HEK293 (cell line): Measurements from ENCODE around the gene COL11A2.

Experiments used
- GLIS1 ChIP-seq: fragments of 450-650 bp; formaldehyde crosslinking; IDR thresholded peaks from 2 replicates; pipeline ENCODE4 v1.5.1; 2016; ENCODE audit warnings: missing biosample characterization, missing genetic modification characterization
- HOXD13 ChIP-seq: sonication (generic); formaldehyde crosslinking; IDR thresholded peaks from 2 replicates; pipeline ENCODE4 v1.8.0; 2022; ENCODE audit warnings: missing genetic modification reagents, borderline replicate concordance
- KLF10 ChIP-seq: fragments of 450-650 bp; IDR thresholded peaks from 2 replicates; pipeline ENCODE4 v1.5.1; 2018; ENCODE audit warnings: missing biosample characterization, mild to moderate bottlenecking, missing genetic modification characterization
- MEIS1 ChIP-seq: sonication (generic); formaldehyde crosslinking; IDR thresholded peaks from 2 replicates; pipeline ENCODE4 v1.8.1; 2022; ENCODE audit warnings: missing genetic modification reagents, mild to moderate bottlenecking, borderline replicate concordance
- PRDM6 ChIP-seq: fragments of 450-650 bp; formaldehyde crosslinking; IDR thresholded peaks from 2 replicates; pipeline ENCODE4 v1.5.1; 2017; ENCODE audit warnings: missing biosample characterization, missing genetic modification characterization
- SETDB1 ChIP-seq: IDR thresholded peaks from one replicate; pipeline ENCODE4 v1.6.1; 2017; ENCODE audit warnings: mild to moderate bottlenecking, low read length, moderate library complexity, mixed read lengths; ENCODE audit not compliant: insufficient read length
- WT1 ChIP-seq: fragments of 450-650 bp; formaldehyde crosslinking; IDR thresholded peaks from 2 replicates; pipeline ENCODE4 v1.5.1; 2016; ENCODE audit warnings: missing biosample characterization, missing genetic modification characterization
- ZBTB11 ChIP-seq: fragments of 450-650 bp; formaldehyde crosslinking; conservative IDR thresholded peaks from 2 replicates; pipeline ENCODE4 v1.5.1; 2016; ENCODE audit warnings: low read depth, missing biosample characterization, missing genetic modification characterization
- ZBTB26 ChIP-seq: fragments of 450-650 bp; formaldehyde crosslinking; optimal IDR thresholded peaks from 2 replicates; pipeline ENCODE3; 2016; ENCODE audit warnings: missing biosample characterization, mild to moderate bottlenecking, missing genetic modification characterization
- ZBTB48 ChIP-seq: fragments of 450-650 bp; formaldehyde crosslinking; IDR thresholded peaks from 2 replicates; pipeline ENCODE4 v1.5.1; 2016; ENCODE audit warnings: missing biosample characterization, missing genetic modification characterization
- ZFHX2 ChIP-seq: fragments of 450-650 bp; formaldehyde crosslinking; conservative IDR thresholded peaks from 2 replicates; pipeline ENCODE4 v1.5.1; 2016; ENCODE audit warnings: missing biosample characterization, missing genetic modification characterization
- ZNF10 ChIP-seq: fragments of 450-650 bp; formaldehyde crosslinking; IDR thresholded peaks from 2 replicates; pipeline ENCODE4 v1.5.1; 2017; ENCODE audit warnings: missing biosample characterization, missing genetic modification characterization
- ZNF112 ChIP-seq: fragments of 450-650 bp; formaldehyde crosslinking; IDR thresholded peaks from 2 replicates; pipeline ENCODE4 v1.5.0; 2017; ENCODE audit warnings: missing biosample characterization, missing genetic modification characterization
- ZNF121 ChIP-seq: fragments of 450-650 bp; formaldehyde crosslinking; IDR thresholded peaks from 2 replicates; pipeline ENCODE4 v1.5.1; 2016; ENCODE audit warnings: missing biosample characterization, missing genetic modification characterization
- ZNF138 ChIP-seq: fragments of 450-650 bp; formaldehyde crosslinking; IDR thresholded peaks from 2 replicates; pipeline ENCODE4 v1.5.1; 2016; ENCODE audit warnings: missing biosample characterization, missing genetic modification characterization, borderline replicate concordance
- ZNF266 ChIP-seq: fragments of 450-650 bp; formaldehyde crosslinking; IDR thresholded peaks from 2 replicates; pipeline ENCODE4 v1.5.1; 2016; ENCODE audit warnings: missing biosample characterization, missing genetic modification characterization, low read depth
- ZNF350 ChIP-seq: fragments of 450-650 bp; formaldehyde crosslinking; IDR thresholded peaks from 2 replicates; pipeline ENCODE4 v1.5.0; 2017; ENCODE audit warnings: missing biosample characterization, mild to moderate bottlenecking, missing genetic modification characterization
- ZNF354C ChIP-seq: fragments of 450-650 bp; formaldehyde crosslinking; IDR thresholded peaks from 2 replicates; pipeline ENCODE4 v1.5.1; 2016; ENCODE audit warnings: missing biosample characterization, missing genetic modification characterization, low read depth, borderline replicate concordance
- ZNF426 ChIP-seq: fragments of 450-650 bp; formaldehyde crosslinking; IDR thresholded peaks from 2 replicates; pipeline ENCODE4 v1.5.1; 2017; ENCODE audit warnings: missing biosample characterization, missing genetic modification characterization, mild to moderate bottlenecking, inconsistent platforms, moderate library complexity
- ZNF48 ChIP-seq: fragments of 450-650 bp; formaldehyde crosslinking; IDR thresholded peaks from 2 replicates; pipeline ENCODE4 v1.5.1; 2016; ENCODE audit warnings: missing biosample characterization, missing genetic modification characterization
- ZNF501 ChIP-seq: fragments of 450-650 bp; formaldehyde crosslinking; IDR thresholded peaks from 2 replicates; pipeline ENCODE4 v1.5.1; 2016; ENCODE audit warnings: missing biosample characterization, missing genetic modification characterization
- ZNF658 ChIP-seq: fragments of 450-650 bp; formaldehyde crosslinking; IDR thresholded peaks from 2 replicates; pipeline ENCODE4; 2016; ENCODE audit warnings: missing biosample characterization, missing genetic modification characterization
- ZNF768 ChIP-seq: fragments of 450-650 bp; formaldehyde crosslinking; IDR thresholded peaks from 2 replicates; pipeline ENCODE4 v1.5.1; 2018; ENCODE audit warnings: missing biosample characterization, mild to moderate bottlenecking, missing genetic modification characterization
- ZNF791 ChIP-seq: fragments of 450-650 bp; formaldehyde crosslinking; IDR thresholded peaks from 2 replicates; pipeline ENCODE4 v1.5.1; 2016; ENCODE audit warnings: missing biosample characterization, missing genetic modification characterization
- TF ChIP-seq, protein P1 (sequence below): fragments of 450-650 bp; formaldehyde crosslinking; IDR thresholded peaks from 2 replicates; pipeline ENCODE4 v1.5.1; 2016; ENCODE audit warnings: missing biosample characterization, missing genetic modification characterization, borderline replicate concordance
- TF ChIP-seq, protein P2 (sequence below): fragments of 450-650 bp; formaldehyde crosslinking; IDR thresholded peaks from 2 replicates; pipeline ENCODE4 v1.5.1; 2016; ENCODE audit warnings: missing biosample characterization, missing genetic modification characterization
- TF ChIP-seq, protein P3 (sequence below): fragments of 450-650 bp; formaldehyde crosslinking; IDR thresholded peaks from 2 replicates; pipeline ENCODE4 v1.5.1; 2016; ENCODE audit warnings: missing biosample characterization, missing genetic modification characterization

COL11A2 gene

DNA sequence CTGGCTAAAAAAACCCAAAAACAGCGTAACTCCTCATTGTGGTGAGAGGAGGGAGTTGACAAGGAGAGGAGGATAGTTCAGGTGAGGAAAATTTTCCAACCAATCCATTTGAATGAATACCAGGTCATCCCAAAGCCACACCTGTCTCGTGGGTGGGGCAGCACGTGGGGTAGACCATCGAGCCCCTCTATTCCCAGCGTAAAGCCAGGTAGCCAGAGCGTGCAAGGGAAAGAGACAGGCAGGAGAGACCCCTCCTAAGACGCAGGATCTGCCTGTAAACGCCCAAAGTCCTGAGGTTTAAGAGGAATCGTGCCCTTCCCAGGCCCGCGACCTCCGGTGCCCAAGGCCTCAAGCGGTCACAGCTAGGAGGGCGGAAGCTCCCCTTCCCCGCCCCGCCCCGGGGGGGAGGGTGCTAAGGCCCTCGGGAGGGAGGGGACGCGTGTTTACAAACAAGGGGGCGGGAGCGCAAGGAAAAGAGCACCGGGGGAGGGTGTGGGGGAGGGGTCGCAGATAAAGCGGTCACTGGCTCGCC is 7.5 kb upstream of the COL11A2 start (continued):
- TF ChIP-seq, protein P1, sequence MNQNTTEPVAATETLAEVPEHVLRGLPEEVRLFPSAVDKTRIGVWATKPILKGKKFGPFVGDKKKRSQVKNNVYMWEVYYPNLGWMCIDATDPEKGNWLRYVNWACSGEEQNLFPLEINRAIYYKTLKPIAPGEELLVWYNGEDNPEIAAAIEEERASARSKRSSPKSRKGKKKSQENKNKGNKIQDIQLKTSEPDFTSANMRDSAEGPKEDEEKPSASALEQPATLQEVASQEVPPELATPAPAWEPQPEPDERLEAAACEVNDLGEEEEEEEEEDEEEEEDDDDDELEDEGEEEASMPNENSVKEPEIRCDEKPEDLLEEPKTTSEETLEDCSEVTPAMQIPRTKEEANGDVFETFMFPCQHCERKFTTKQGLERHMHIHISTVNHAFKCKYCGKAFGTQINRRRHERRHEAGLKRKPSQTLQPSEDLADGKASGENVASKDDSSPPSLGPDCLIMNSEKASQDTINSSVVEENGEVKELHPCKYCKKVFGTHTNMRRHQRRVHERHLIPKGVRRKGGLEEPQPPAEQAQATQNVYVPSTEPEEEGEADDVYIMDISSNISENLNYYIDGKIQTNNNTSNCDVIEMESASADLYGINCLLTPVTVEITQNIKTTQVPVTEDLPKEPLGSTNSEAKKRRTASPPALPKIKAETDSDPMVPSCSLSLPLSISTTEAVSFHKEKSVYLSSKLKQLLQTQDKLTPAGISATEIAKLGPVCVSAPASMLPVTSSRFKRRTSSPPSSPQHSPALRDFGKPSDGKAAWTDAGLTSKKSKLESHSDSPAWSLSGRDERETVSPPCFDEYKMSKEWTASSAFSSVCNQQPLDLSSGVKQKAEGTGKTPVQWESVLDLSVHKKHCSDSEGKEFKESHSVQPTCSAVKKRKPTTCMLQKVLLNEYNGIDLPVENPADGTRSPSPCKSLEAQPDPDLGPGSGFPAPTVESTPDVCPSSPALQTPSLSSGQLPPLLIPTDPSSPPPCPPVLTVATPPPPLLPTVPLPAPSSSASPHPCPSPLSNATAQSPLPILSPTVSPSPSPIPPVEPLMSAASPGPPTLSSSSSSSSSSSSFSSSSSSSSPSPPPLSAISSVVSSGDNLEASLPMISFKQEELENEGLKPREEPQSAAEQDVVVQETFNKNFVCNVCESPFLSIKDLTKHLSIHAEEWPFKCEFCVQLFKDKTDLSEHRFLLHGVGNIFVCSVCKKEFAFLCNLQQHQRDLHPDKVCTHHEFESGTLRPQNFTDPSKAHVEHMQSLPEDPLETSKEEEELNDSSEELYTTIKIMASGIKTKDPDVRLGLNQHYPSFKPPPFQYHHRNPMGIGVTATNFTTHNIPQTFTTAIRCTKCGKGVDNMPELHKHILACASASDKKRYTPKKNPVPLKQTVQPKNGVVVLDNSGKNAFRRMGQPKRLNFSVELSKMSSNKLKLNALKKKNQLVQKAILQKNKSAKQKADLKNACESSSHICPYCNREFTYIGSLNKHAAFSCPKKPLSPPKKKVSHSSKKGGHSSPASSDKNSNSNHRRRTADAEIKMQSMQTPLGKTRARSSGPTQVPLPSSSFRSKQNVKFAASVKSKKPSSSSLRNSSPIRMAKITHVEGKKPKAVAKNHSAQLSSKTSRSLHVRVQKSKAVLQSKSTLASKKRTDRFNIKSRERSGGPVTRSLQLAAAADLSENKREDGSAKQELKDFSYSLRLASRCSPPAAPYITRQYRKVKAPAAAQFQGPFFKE: no peak
- TF ChIP-seq HOXD13 (CRISPR knock-in tag) (no peak), ZNF121 (tag by site-specific recombination) (no peak), ZBTB48 (tag by site-specific recombination) (no peak), ZNF350 (tag by site-specific recombination) (no peak), MEIS1 (no peak), ZFHX2 (tag by site-specific recombination) (no peak; the same call in 1 of the 2 replicates), ZNF501 (no peak), ZNF112 (tag by site-specific recombination) (no peak), GLIS1 (tag by site-specific recombination) (peak; percentile 67), ZNF10 (tag by site-specific recombination) (no peak), ZBTB11 (tag by site-specific recombination) (peak; percentile 50; the same call in 1 of the 2 replicates), KLF10 (tag by site-specific recombination) (peak; percentile 53; the same call in 1 of the 2 replicates), ZBTB26 (tag by site-specific recombination) (no peak), ZNF768 (tag by site-specific recombination) (no peak), ZNF791 (tag by site-specific recombination) (no peak), WT1 (peak; percentile 73), PRDM6 (tag by site-specific recombination) (no peak), ZNF266 (no peak), SETDB1 (no peak), ZNF138 (tag by site-specific recombination) (no peak), ZNF658 (tag by site-specific recombination) (no peak), ZNF48 (tag by site-specific recombination) (no peak), ZNF426 (tag by site-specific recombination) (no peak), ZNF354C (tag by site-specific recombination) (no peak)
- TF ChIP-seq, protein P2, sequence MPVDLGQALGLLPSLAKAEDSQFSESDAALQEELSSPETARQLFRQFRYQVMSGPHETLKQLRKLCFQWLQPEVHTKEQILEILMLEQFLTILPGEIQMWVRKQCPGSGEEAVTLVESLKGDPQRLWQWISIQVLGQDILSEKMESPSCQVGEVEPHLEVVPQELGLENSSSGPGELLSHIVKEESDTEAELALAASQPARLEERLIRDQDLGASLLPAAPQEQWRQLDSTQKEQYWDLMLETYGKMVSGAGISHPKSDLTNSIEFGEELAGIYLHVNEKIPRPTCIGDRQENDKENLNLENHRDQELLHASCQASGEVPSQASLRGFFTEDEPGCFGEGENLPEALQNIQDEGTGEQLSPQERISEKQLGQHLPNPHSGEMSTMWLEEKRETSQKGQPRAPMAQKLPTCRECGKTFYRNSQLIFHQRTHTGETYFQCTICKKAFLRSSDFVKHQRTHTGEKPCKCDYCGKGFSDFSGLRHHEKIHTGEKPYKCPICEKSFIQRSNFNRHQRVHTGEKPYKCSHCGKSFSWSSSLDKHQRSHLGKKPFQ (tag by site-specific recombination): no peak
- TF ChIP-seq, protein P3, sequence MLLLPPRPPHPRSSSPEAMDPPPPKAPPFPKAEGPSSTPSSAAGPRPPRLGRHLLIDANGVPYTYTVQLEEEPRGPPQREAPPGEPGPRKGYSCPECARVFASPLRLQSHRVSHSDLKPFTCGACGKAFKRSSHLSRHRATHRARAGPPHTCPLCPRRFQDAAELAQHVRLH (tag by site-specific recombination): no peak
